HG03342 (cell line): ENCODE data around the gene AP1S1.
"Not testable (repeated sequence)": the region's sequence is repeated elsewhere in the genome, so short reads cannot be mapped to it uniquely, and the experiment has no call there.

Experiments used
- ATAC-seq: cut with Tn5 transposase; IDR thresholded peaks from one replicate; pipeline ENCODE4 v1.9.1; 2021; ENCODE audit warnings: mild to moderate bottlenecking, moderate library complexity; ENCODE audit not compliant: unreplicated experiment

Gene AP1S1

GRCh38 chr7:101199522-101199921 is 45.2 kb downstream of the AP1S1 start:
- ATAC-seq: not testable (repeated sequence)

- ATAC-seq: no peak
These were observed 46.2 kb downstream of the AP1S1 start for GRCh38 chr7:101200504-101200861.

- ATAC-seq: no peak
These were observed 46.8 kb downstream of the AP1S1 start, which contains the start of gene MOGAT3 for GRCh38 chr7:101200862-101201599. Gene MOGAT3, minus strand, starts transcription at chr7:101201036. Its CDS starts 182 bp downstream, at chr7:101200854.

GRCh38 chr7:101201695-101202602 is 47.7 kb downstream of the AP1S1 start:
- no peak for ATAC-seq

GRCh38 chr7:101202603-101202918 is 48.3 kb downstream of the AP1S1 start:
- ATAC-seq: no peak

- ATAC-seq: not testable (repeated sequence)
These were observed 49.8 kb downstream of the AP1S1 start for GRCh38 chr7:101203740-101204738.

- no peak for ATAC-seq
These were observed 51.8 kb downstream of the AP1S1 start for GRCh38 chr7:101205901-101206664.

GRCh38 chr7:101206665-101207042 is 52.4 kb downstream of the AP1S1 start:
- no peak for ATAC-seq

GRCh38 chr7:101207459-101207858 is 53.2 kb downstream of the AP1S1 start:
- no peak for ATAC-seq

GRCh38 chr7:101208794-101209193 is 54.5 kb downstream of the AP1S1 start:
- ATAC-seq: no peak

- ATAC-seq: no peak
These were observed 55.9 kb downstream of the AP1S1 start for GRCh38 chr7:101210143-101210542.
